Esophagus (tissue), 2 donors: Measurements from ENCODE around the gene PLEKHM3. TPM values are rescaled to one million over a fixed set of nuclear protein-coding genes. Genes with fewer than 3 reads are reported as not detected.

ENCODE experiments used
- H3K27ac ChIP-seq, 2 donors: one replicate each; pipeline ENCODE4 v1.5.1; 2013; ENCODE audit warnings: low read depth in 2 of 2, mild to moderate bottlenecking in 2 of 2, inconsistent platforms in 1 of 2, low read length in 1 of 2, moderate library complexity in 1 of 2
- H3K27me3 ChIP-seq, 2 donors: one replicate each; pipeline ENCODE4 v1.6.1; 2013; ENCODE audit warnings: low read length in 2 of 2, control low read depth in 1 of 2, mild to moderate bottlenecking in 1 of 2; ENCODE audit not compliant: insufficient read depth in 2 of 2, control insufficient read depth in 1 of 2
- H3K36me3 ChIP-seq, 2 donors: one replicate each; pipeline ENCODE4 v1.6.1; 2013; ENCODE audit warnings: low read length in 1 of 2; ENCODE audit not compliant: control insufficient read depth in 2 of 2, insufficient read depth in 2 of 2
- H3K4me1 ChIP-seq, 2 donors: one replicate each; pipeline ENCODE4 v1.6.1; 2013; ENCODE audit warnings: low read length in 1 of 2; ENCODE audit not compliant: control insufficient read depth in 2 of 2, insufficient read depth in 2 of 2
- H3K4me3 ChIP-seq, 2 donors: one replicate each; pipeline ENCODE4 v1.5.1; 2013; ENCODE audit warnings: low read length in 2 of 2, mild to moderate bottlenecking in 2 of 2, low read depth in 1 of 2, moderate library complexity in 1 of 2
- H3K9me3 ChIP-seq, 2 donors: one replicate each; pipeline ENCODE4 v1.6.1; 2013; ENCODE audit warnings: mild to moderate bottlenecking in 2 of 2, low read depth in 1 of 2, low read length in 1 of 2, moderate library complexity in 1 of 2; ENCODE audit not compliant: control insufficient read depth in 2 of 2, insufficient read depth in 1 of 2
- WGBS, 2 donors: extraction: QIAGEN DNeasy Blood & Tissue Kit; methylation state at CpG; one replicate each; pipeline ENCODE4 v1.1.7; 2013; 5-methylcytosine and 5-hydroxymethylcytosine counted together
- polyA plus RNA-seq, 2 donors: library from polyadenylated mRNA; stranded (reverse); fragments of 200-250 nt; gene quantifications; one replicate each; pipeline ENCODE4 v1.2.3, GENCODE V29; 2013
- donor health status: healthy with polysubstance abuse.
- donor health status: Bipolar disorder and iron deficiency.

The PLEKHM3 gene
- polyA plus RNA-seq, 2 donors = 1.7 to 1.9 TPM

DNA sequence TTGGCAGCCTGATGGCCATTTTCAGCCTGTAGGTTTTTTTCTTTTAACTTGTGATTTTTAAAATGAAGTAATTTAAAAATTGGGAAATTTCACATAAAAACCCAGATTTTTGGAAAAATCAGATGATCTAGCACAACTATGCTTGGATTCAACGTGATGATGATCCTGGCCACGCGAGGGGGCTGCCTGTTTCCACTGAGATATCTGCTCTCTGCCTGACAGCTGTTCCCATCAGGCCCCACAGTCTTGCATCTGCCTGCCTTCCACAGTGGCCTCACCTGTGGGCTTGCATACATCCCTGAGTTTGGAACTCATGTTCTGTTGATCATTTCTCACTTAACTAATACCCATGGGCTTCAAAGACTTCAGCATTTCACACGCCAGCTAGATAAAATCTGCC is 163.5 kb downstream of the PLEKHM3 start:
- Histone ChIP-seq H3K4me1 (no peaks in the 10 kb centered on the region), H3K9me3 (no peaks in the 10 kb centered on the region), H3K27ac (no peak overlapping the region), H3K4me3 (no peak overlapping the region), H3K27me3 (no peaks in the 10 kb centered on the region), H3K36me3 (no peaks in the 10 kb centered on the region)
- 87 to 91% methylated on average over 4 of the region's 4 CpGs for WGBS, 2 donors

DNA sequence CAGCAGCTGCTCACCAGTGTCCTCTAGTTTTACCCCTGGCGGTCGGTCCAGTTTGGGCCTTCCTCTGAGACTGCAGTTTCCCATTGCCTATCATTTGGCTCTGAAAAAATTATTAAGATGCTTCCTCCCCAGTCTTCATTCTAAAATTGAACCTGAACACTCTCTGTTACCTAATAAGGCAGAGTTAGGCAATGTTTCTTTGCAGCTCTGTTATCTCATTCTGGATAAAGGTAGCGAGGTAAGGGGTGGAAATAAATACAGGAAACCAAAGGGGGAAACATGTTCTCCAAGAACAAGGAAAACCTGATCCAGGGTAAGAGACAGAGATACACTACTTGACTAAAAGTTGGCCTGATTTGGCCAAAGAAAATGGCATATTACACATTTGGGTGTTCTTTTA is 164.6 kb downstream of the PLEKHM3 start:
- H3K4me3 ChIP-seq = no peak overlapping the region
- WGBS, 2 donors = 92 to 93% methylated on average over 3 of the region's 3 CpGs
- no peaks in the 10 kb centered on the region for H3K27me3 ChIP-seq
- no peaks in the 10 kb centered on the region for H3K36me3 ChIP-seq
- H3K9me3 ChIP-seq = no peaks in the 10 kb centered on the region
- no peak overlapping the region for H3K27ac ChIP-seq
- no peaks in the 10 kb centered on the region for H3K4me1 ChIP-seq

DNA sequence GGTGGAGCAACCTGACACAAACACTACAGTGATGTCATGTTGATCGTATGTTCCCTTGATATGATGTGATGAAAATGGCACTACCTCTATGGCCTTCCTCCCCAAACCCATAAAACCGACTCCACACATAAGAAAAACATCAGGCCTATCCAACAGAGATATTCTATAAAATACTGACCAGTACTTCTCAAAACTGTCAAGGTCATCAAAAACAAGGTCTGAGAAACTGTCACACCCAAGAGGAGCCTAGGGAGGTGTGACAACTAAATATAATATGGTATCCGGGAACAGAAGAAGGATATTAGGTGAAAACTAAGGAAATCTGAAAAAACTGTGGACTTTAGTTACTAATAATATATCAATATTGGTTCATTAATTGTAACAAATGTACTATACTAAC is 169.7 kb downstream of the PLEKHM3 start:
- Histone ChIP-seq H3K4me3 (no peak overlapping the region), H3K27ac (no peak overlapping the region), H3K36me3 (no peaks in the 10 kb centered on the region), H3K27me3 (no peaks in the 10 kb centered on the region), H3K4me1 (no peaks in the 10 kb centered on the region), H3K9me3 (no peaks in the 10 kb centered on the region)
- WGBS, 2 donors = 90 to 94% methylated on average over 3 of the region's 3 CpGs

DNA sequence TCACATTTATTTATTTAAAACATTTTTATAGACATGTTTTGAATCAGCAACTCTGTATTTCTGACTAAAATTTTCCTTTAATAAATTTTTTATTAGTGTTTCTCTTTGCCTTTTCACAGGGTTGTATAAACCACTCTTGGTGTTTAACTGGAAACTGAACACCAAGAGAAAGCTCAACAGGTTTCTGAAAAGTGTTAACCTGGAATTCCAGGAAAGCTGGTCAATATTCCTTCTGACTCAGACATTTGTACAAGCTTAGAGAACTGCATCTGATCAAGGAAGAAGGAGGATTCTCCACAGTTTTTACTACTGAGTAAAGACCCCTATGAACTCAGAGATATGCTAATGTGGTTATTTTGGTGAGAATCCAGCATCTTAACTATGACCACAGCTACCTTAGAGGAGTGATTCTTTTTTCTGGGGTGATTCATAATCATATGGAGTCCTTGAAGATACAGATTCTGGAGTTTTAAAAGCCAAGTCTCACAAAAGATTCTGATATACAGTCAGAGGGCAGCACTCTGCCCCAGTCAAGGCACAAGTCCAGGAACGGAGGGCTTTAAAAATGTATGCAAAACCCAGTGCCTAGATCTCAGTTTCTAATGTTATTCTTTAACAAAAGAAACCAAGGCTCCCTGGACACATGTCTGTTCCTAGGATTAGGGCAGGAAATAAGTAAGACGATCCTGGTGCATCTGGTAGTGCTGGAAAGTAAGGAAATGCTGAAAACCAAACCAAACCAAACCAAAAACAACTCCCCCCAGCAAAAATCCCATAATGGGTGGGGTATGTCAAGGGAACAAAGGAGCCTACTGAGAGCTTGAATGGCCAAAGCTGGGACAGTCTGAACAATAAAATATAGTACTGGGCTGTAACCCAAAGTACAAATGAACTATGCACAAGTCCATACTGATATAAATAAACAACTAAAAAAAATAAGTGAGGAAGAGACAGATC is 170.6 kb downstream of the PLEKHM3 start:
- Histone ChIP-seq H3K27me3 (no peaks in the 10 kb centered on the region), H3K4me3 (no peak overlapping the region), H3K27ac (no peak overlapping the region), H3K36me3 (no peaks in the 10 kb centered on the region), H3K4me1 (no peaks in the 10 kb centered on the region), H3K9me3 (no peaks in the 10 kb centered on the region)
- WGBS, 2 donors = 81 to 84% methylated on average over 2 of the region's 2 CpGs

DNA sequence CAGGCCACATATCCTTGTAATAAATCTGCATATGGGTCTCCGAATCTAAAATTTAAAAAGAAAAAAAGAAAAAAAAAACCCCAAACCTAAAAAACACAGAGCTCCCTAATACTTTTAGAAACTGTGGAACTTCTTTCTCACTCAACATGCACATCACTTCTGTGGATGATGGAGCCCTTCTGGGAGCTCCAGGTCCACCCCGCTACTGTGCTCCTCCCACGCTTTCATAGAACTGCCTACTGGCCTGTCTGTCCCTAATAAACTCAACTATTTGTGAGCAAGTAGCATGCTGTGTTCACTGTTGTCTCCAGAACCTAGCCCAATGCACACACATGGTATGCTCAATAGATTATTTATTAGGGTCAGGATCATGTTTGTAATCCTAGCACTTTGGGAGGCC is 172.5 kb downstream of the PLEKHM3 start:
- no peak overlapping the region for H3K27ac ChIP-seq
- H3K4me1 ChIP-seq = no peaks in the 10 kb centered on the region
- no peaks in the 10 kb centered on the region for H3K36me3 ChIP-seq
- no peak overlapping the region for H3K4me3 ChIP-seq
- WGBS, 2 donors = 96 to 97% methylated on average over 3 of the region's 3 CpGs
- no peaks in the 10 kb centered on the region for H3K27me3 ChIP-seq
- H3K9me3 ChIP-seq = no peaks in the 10 kb centered on the region

DNA sequence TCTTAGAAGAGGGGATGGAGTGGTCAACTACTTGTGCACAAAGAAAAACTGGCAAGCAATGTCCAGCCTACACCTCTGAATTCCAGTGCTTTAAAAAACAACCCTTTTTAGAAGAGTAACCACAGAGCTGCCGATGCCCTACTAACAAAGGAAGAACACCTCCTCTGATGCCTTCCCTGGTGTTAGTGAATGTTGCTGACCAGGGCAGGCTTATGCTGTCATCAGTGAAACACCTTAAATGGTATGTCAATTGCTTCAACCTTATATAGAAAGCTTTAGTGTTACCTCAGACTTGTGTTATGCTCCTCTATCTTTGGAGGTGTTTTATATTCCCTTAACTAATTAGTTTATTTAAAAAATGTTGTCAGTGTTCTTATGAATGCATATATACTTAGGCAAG is 175.9 kb downstream of the PLEKHM3 start:
- Histone ChIP-seq H3K36me3 (no peaks in the 10 kb centered on the region), H3K9me3 (no peaks in the 10 kb centered on the region), H3K4me3 (no peak overlapping the region), H3K27ac (no peak overlapping the region), H3K4me1 (no peaks in the 10 kb centered on the region), H3K27me3 (no peaks in the 10 kb centered on the region)
- 86 to 90% methylated on average over 1 of the region's 1 CpG for WGBS, 2 donors

DNA sequence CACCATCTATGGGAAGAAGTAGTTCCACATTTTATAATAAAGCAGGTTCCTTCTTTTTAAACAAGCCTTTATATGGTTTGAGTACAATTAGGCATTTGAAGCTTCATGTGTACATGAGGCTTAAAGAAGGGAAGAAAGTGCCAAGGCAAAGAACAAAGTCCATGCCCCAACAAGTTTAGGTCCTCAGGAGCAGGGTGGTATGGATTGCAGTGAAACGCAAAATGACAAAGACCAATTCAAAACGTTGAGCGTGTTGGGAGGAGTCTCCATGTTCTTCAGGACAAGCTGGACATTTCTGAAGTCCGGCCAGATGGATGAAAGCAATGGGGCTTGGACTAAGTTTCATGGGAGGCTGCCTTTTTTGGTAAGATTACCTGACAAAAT is 176.8 kb downstream of the PLEKHM3 start:
- Histone ChIP-seq H3K4me3 (no peak overlapping the region), H3K27ac (no peak overlapping the region), H3K27me3 (no peaks in the 10 kb centered on the region), H3K9me3 (no peaks in the 10 kb centered on the region), H3K4me1 (no peaks in the 10 kb centered on the region), H3K36me3 (no peaks in the 10 kb centered on the region)
- 47 to 61% methylated on average over 4 of the region's 4 CpGs for WGBS, 2 donors

DNA sequence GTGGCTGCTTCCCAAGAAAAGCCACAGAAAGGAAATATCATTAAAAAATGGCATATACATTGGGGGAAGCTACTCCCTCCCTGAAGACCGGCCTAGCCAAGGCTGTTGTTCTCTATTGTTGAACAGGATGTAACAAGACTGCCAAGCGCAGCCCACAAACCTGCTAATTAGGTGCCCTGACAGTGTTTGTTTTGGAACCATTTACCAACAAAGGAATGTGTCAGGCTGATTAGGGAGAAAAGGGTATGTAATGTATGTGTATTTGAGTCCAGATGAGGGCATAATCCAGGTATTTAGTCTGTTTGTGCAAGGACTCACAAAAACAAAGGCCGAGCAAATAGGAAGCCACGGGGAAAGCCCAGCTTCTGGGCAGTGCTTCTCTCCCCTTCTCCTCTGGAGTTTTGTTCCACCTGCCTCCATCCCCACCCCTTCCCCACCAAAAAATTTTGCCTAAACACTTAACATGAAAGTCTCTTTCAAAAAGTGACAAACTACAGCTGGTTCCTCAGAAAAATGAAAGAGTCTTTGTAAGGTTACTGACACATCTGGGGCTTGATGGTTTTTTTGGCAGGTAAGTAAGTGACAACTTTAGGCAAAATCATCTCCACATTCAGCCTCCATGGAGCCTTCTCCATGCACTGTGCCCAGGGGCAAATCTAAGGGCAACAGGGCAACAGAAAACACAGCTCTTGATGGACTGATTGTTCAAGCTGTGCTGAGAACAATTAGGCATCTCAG is 177.4 kb downstream of the PLEKHM3 start:
- Histone ChIP-seq H3K27ac (peak overlapping the region; percentile 16 to 51), H3K4me1 (no peaks in the 10 kb centered on the region), H3K27me3 (no peaks in the 10 kb centered on the region), H3K4me3 (no peak overlapping the region), H3K36me3 (no peaks in the 10 kb centered on the region), H3K9me3 (no peaks in the 10 kb centered on the region)
- 37 to 42% methylated on average over 4 of the region's 4 CpGs for WGBS, 2 donors

DNA sequence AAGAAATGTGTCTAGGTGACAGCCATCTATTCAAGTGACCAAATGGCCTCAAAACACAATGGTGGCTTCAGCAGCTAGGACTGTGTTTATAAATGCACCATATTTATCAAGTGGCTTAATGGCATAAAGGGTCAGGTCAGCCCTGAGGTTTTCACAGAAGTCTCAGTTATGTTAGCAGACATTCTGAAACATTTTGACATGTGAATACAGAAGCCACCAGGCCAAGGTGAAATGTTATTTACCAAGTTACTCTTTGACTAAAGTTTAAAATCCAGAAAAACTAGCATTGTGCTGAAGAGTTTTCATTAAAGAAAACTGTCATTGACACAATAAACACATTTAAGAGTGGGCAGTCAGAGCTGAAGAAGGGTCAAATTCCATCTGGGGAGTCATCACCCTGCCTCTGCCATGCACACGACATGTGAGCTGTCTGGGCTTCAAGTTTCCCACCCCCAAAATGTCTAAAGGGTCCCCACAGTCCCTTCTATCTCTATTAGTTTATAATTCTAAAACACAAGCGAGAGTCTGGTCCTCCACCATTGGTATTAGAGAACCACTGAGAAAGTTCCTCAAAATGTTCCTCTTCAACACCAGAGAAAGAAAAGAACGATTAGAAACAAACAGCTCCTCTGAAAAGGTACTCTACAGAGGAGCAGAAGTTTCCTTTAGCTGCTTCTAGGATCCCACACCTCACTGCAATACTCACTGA is 178.1 kb downstream of the PLEKHM3 start:
- H3K4me1 ChIP-seq = no peaks in the 10 kb centered on the region
- 49 to 59% methylated on average over 3 of the region's 3 CpGs for WGBS, 2 donors
- H3K27me3 ChIP-seq = no peaks in the 10 kb centered on the region
- no peaks in the 10 kb centered on the region for H3K9me3 ChIP-seq
- H3K27ac ChIP-seq = peak overlapping the region in 1 of 2 donors; percentile 27
- H3K4me3 ChIP-seq = no peak overlapping the region
- no peaks in the 10 kb centered on the region for H3K36me3 ChIP-seq
